SK-N-MC (cell line): Measurements from ENCODE around the gene DENR.
"Not testable (repeated sequence)": the region's sequence is repeated elsewhere in the genome, so short reads cannot be mapped to it uniquely, and the experiment has no call there.

Experiments used
- EZH2 ChIP-seq: fragments of 200-600 bp; sonication (generic); IDR thresholded peaks from one replicate; pipeline ENCODE4 v1.6.1; 2017; ENCODE audit warnings: antibody characterized with exemption
- POLR2AphosphoS5 ChIP-seq: IDR thresholded peaks from 2 replicates; pipeline ENCODE4 v1.6.1; 2012; ENCODE audit warnings: mild to moderate bottlenecking, low read depth, low read length, borderline replicate concordance

- TF ChIP-seq POLR2AphosphoS5, EZH2: not testable (repeated sequence)
Measured at GRCh38 chr12:122713491-122714188, 39.0 kb upstream of the DENR start.
